H1 (cell line): ENCODE measurements around the gene MLC1. TPM values are rescaled to one million over a fixed set of nuclear protein-coding genes. Genes with fewer than 3 reads are reported as not detected.

Experiments
- CTCF ChIA-PET: fragments of 300-600 bp; sonication (Branson Sonifier 250); formaldehyde crosslinking; loops from one replicate; lab custom pipeline; 2021; ENCODE audit not compliant: partially characterized antibody; lab: Charles Lee
- POLR2A ChIA-PET: fragments of 300-600 bp; sonication (Branson Sonifier 250); formaldehyde crosslinking; loops from one replicate; lab custom pipeline; 2021; ENCODE audit warnings: inconsistent platforms; ENCODE audit not compliant: partially characterized antibody; lab: Charles Lee
- DNase-seq, 2 experiments: peaks; one replicate each; pipeline versions ENCODE4 v3.0.0 to v3.0.0-alpha.2; 2010 to 2022; ENCODE audit warnings: low spot score in 2 of 2, low read depth in 1 of 2, mixed read lengths in 1 of 2
- FAIRE-seq: peaks from 2 replicates; lab custom pipeline; 2011; peaks lifted over from hg19 to GRCh38; lab: Jason Lieb, UNC
- H2AFZ ChIP-seq: 2 replicates; pipeline ENCODE4 v1.8.1; 2012; ENCODE audit warnings: low read length, inconsistent platforms
- H2AK5ac ChIP-seq: 2 replicates; pipeline ENCODE4 v1.6.1; 2013; ENCODE audit warnings: low read depth, low read length
- H2BK120ac ChIP-seq: replicated peaks from 2 replicates; pipeline ENCODE3; 2013; ENCODE audit warnings: low read depth, low read length, inconsistent platforms
- H2BK12ac ChIP-seq: 2 replicates; pipeline ENCODE4 v1.6.1; 2013; ENCODE audit warnings: low read depth, low read length
- H2BK15ac ChIP-seq: 2 replicates; pipeline ENCODE4 v1.6.1; 2013; ENCODE audit warnings: low read length
- H2BK20ac ChIP-seq: 2 replicates; pipeline ENCODE4 v1.6.1; 2013; ENCODE audit warnings: low read length
- H2BK5ac ChIP-seq: 2 replicates; pipeline ENCODE4 v1.6.1; 2013; ENCODE audit warnings: low read depth, low read length
- H3K14ac ChIP-seq: 2 replicates; pipeline ENCODE4 v1.6.1; 2013; ENCODE audit warnings: inconsistent platforms; ENCODE audit not compliant: insufficient read length
- H3K18ac ChIP-seq: 2 replicates; pipeline ENCODE4 v1.6.1; 2013; ENCODE audit warnings: low read length; ENCODE audit errors: extremely low read depth
- H3K23ac ChIP-seq: 2 replicates; pipeline ENCODE4 v1.6.1; 2013; ENCODE audit warnings: inconsistent platforms; ENCODE audit not compliant: insufficient read length
- H3K23me2 ChIP-seq: 2 replicates; pipeline ENCODE4 v1.6.1; 2013; ENCODE audit warnings: low read depth, low read length
- H3K27ac ChIP-seq: 2 replicates; pipeline ENCODE4 v1.6.1; 2011; ENCODE audit warnings: low read depth, low read length, inconsistent platforms
- H3K27me3 ChIP-seq, 4 experiments: replicated peaks in 1 of 4; 1 replicate in 1 of 4; 2 replicates in 3 of 4; pipeline versions ENCODE4 v1.6.1 to v1.8.1; 2011 to 2013; ENCODE audit warnings: low read length in 3 of 4, mild to moderate bottlenecking in 3 of 4, inconsistent platforms in 2 of 4, mixed read lengths in 2 of 4, moderate library complexity in 1 of 4; ENCODE audit not compliant: control insufficient read depth in 3 of 4, insufficient read depth in 3 of 4; ENCODE audit errors: extremely low read depth in 1 of 4
- H3K36me3 ChIP-seq, 4 experiments: 2 replicates each; pipeline versions ENCODE4 v1.6.1 to v1.8.1; 2011 to 2013; ENCODE audit warnings: mild to moderate bottlenecking in 4 of 4, low read length in 3 of 4, moderate library complexity in 2 of 4, control low read depth in 1 of 4, inconsistent platforms in 1 of 4; ENCODE audit not compliant: insufficient read depth in 4 of 4, control insufficient read depth in 2 of 4
- H3K4ac ChIP-seq: replicated peaks from 2 replicates; pipeline ENCODE3; 2013; ENCODE audit warnings: low read length, low read depth, mixed read lengths, inconsistent platforms; ENCODE audit not compliant: insufficient read length
- H3K4me1 ChIP-seq, 4 experiments: replicated peaks in 1 of 4; 1 replicate in 1 of 4; 2 replicates in 3 of 4; pipeline versions ENCODE4 v1.6.1 to v1.8.1; 2011 to 2013; ENCODE audit warnings: low read length in 3 of 4, inconsistent platforms in 2 of 4, mixed read lengths in 1 of 4; ENCODE audit not compliant: insufficient read depth in 4 of 4, control insufficient read depth in 3 of 4
- H3K4me2 ChIP-seq, 2 experiments: 2 replicates each; pipeline versions ENCODE4 v1.6.1 to v1.8.1; 2011 to 2013; ENCODE audit warnings: low read depth in 2 of 2, low read length in 2 of 2, control low read depth in 1 of 2, inconsistent platforms in 1 of 2, mild to moderate bottlenecking in 1 of 2; ENCODE audit not compliant: insufficient read depth in 1 of 2
- H3K4me3 ChIP-seq, 4 experiments: fragments of 200-600, 300-600 bp in 1 of 4; sonication (generic), shearing (Covaris generic), sonication (Bioruptor Twin) in 1 of 4; 2 replicates each; pipeline versions ENCODE4 v1.5.1 to v1.8.1; 2011 to 2016; ENCODE audit warnings: low read length in 4 of 4, low read depth in 3 of 4, control low read depth in 2 of 4, inconsistent platforms in 2 of 4, mild to moderate bottlenecking in 2 of 4, mixed read lengths in 1 of 4, moderate library complexity in 1 of 4; ENCODE audit not compliant: insufficient read depth in 2 of 4; ENCODE audit errors: extremely low read depth in 1 of 4
- H3K56ac ChIP-seq: replicated peaks from 2 replicates; pipeline ENCODE3; 2013; ENCODE audit warnings: low read depth, mild to moderate bottlenecking, mixed read lengths, low read length, inconsistent platforms; ENCODE audit not compliant: insufficient read length
- H3K79me1 ChIP-seq: 2 replicates; pipeline ENCODE4 v1.6.1; 2013; ENCODE audit warnings: low read depth, low read length, control low read depth
- H3K79me2 ChIP-seq, 2 experiments: 2 replicates each; pipeline versions ENCODE4 v1.6.1 to v1.8.1; 2012 to 2013; ENCODE audit warnings: low read length in 2 of 2, mild to moderate bottlenecking in 2 of 2, inconsistent platforms in 1 of 2; ENCODE audit not compliant: insufficient read depth in 2 of 2, control insufficient read depth in 1 of 2
- H3K9ac ChIP-seq, 4 experiments: replicated peaks in 1 of 4; 1 replicate in 1 of 4; 2 replicates in 3 of 4; pipeline versions ENCODE4 v1.6.1 to v1.8.1; 2011 to 2013; ENCODE audit warnings: low read depth in 3 of 4, low read length in 3 of 4, control low read depth in 2 of 4, mild to moderate bottlenecking in 2 of 4, moderate library complexity in 2 of 4, inconsistent platforms in 1 of 4; ENCODE audit errors: extremely low read depth in 1 of 4
- H3K9me3 ChIP-seq, 2 experiments: 2 replicates each; pipeline versions ENCODE4 v1.6.1 to v1.8.1; 2012 to 2013; ENCODE audit warnings: mild to moderate bottlenecking in 2 of 2, moderate library complexity in 2 of 2, control low read depth in 1 of 2, inconsistent platforms in 1 of 2, low read depth in 1 of 2, low read length in 1 of 2, mixed read lengths in 1 of 2; ENCODE audit not compliant: insufficient read depth in 2 of 2
- H4K20me1 ChIP-seq, 2 experiments: replicated peaks in 1 of 2; 2 replicates each; pipeline versions ENCODE3 to v1.8.1; 2011 to 2013; ENCODE audit warnings: inconsistent platforms in 2 of 2, low read length in 2 of 2, mild to moderate bottlenecking in 1 of 2; ENCODE audit not compliant: insufficient read depth in 2 of 2, control insufficient read depth in 1 of 2
- H4K5ac ChIP-seq: 2 replicates; pipeline ENCODE4 v1.6.1; 2013; ENCODE audit warnings: low read length, low read depth, mixed read lengths, inconsistent platforms; ENCODE audit not compliant: insufficient read length
- H4K8ac ChIP-seq: 2 replicates; pipeline ENCODE4 v1.8.0; 2013; ENCODE audit warnings: mild to moderate bottlenecking, moderate library complexity, low read length, inconsistent platforms; ENCODE audit not compliant: insufficient read depth; ENCODE audit errors: extremely low read depth
- H4K91ac ChIP-seq: replicated peaks from 2 replicates; pipeline ENCODE3; 2013; ENCODE audit warnings: low read length, mixed read lengths, inconsistent platforms; ENCODE audit not compliant: insufficient read length
- CTBP2 ChIP-seq: IDR thresholded peaks from 2 replicates; pipeline ENCODE4 v1.7.0; 2011; ENCODE audit warnings: borderline replicate concordance, mild to moderate bottlenecking, moderate library complexity, mixed read lengths, low read length; ENCODE audit not compliant: insufficient read depth, insufficient read length
- SUZ12 ChIP-seq: fragments of 200-600 bp; sonication (generic); IDR thresholded peaks from 2 replicates; pipeline ENCODE4 v1.6.1; 2012; ENCODE audit warnings: mild to moderate bottlenecking, inconsistent platforms, low read length, moderate library complexity, mixed read lengths
- TAF1 ChIP-seq: IDR thresholded peaks from 2 replicates; pipeline ENCODE4 v1.6.1; 2011; ENCODE audit warnings: mild to moderate bottlenecking, low read depth, low read length
- ZNF274 ChIP-seq: IDR thresholded peaks from 2 replicates; pipeline ENCODE4 v1.7.0; 2012; ENCODE audit warnings: low read length, borderline replicate concordance; ENCODE audit errors: extremely low read depth
- WGBS, 2 experiments: shearing (Covaris generic) in 1 of 2; methylation state at CpG; one replicate each; pipeline versions ENCODE4 v1.1.6 to v1.1.7; 2013 to 2015; ENCODE audit warnings: low lambda C conversion rate in 2 of 2, mixed read lengths in 2 of 2, inconsistent platforms in 1 of 2, low coverage in 1 of 2, missing lambda C conversion rate in 1 of 2; ENCODE audit not compliant: insufficient replicate concordance in 2 of 2, insufficient coverage in 1 of 2, insufficient read length in 1 of 2; ENCODE audit errors: extremely low coverage in 1 of 2, missing lambda C conversion rate in 1 of 2; 5-methylcytosine and 5-hydroxymethylcytosine counted together
- polyA plus RNA-seq, 7 experiments: library from polyadenylated mRNA; depleted of rRNA in 3 of 7; stranded (reverse) in 5 of 7; unstranded in 2 of 7; fragments of >200 nt in 5 of 7; fragments of 200-250 nt in 2 of 7; gene quantifications; 1 replicate in 5 of 7; 2 replicates in 1 of 7; 4 replicates in 1 of 7; pipeline versions ENCODE4 v1.2.1 to v1.2.3, GENCODE V29; 2011 to 2013; ENCODE audit warnings: missing spikeins in 2 of 7, mixed read lengths in 2 of 7
- total RNA-seq: library from RNA; stranded (reverse); fragmentation: NEBNext Ultra II Directional; extraction: Animal tissue kit (Norgen Biotek cat#: 25700); gene quantifications from 2 replicates; pipeline ENCODE4 v1.2.1, GENCODE V29; 2021

Gene MLC1
- total and polyA plus RNA-seq, 2 of the 8 experiments (the other 6 are each of a cell fraction or from before 2014, with no cell fraction given), result 0.20 TPM; not detected in 1

DNA sequence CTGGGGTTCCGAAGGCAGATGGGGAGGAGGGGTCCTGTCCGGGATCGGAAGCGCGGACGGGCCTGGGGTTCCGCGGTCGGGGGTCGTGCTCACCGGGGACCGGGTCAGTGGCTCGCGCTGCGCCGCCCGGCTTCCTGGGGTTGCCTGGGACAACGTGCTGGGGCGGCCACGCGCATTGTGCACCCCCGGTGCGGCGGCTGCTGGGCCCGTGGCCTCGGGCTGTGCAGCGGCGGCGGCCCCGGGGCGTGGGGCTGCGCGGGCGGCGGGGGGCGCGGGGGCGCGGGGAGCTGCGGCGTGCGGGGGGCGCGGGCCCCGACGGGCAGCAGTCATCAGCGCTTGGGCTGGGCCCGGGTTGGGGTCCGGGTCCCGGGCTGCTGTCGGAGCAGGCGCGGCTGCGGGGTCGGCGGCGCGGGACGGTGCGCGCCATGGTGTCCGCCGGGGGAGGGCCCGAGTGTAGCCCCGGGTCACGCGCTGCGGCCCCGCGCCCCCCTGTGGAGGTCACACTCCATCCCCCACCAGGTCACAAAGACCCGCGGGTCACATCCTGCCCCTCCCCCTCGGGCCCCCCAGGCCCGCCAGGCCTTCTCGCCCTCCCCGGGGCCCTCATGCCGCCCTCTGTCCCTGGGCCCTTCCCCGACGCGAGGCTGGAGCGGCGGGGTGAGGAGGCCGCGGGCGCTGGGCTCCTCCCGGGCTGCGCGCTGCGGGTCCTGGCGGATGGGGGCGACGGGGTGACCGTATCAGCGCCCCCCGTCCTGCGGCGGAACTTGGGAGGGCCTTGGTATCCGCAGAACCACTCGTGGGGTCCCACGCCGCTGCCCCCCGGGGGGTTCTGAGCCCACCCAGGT, 26.9 kb downstream of the MLC1 start, which contains the start of gene TTLL8:
TSS of gene TTLL8 (minus strand) at position 238 of the 845 bp plus-strand sequence.
- no peak within 1 kb of the TSS for H3K4ac ChIP-seq
- H3K4me2 ChIP-seq, result peak within 1 kb of the TSS; percentile 86 to 89
- no peak within 1 kb of the TSS for H3K27ac ChIP-seq
- WGBS, 2 experiments, result 5% methylated on average over 20 of the region's 102 CpGs; no CpG with 5 or more reads in 1 of the 2 experiments
- DNase-seq, result no peak
- peaks cover 0 to 11% (median 2%) of the 10 kb centered on the region in 4 experiments; a peak in 4 of 7 replicates for H3K4me1 ChIP-seq
- no peak within 1 kb of the TSS; a peak in 1 of 7 replicates for H3K9ac ChIP-seq
- H3K14ac ChIP-seq, result no peak within 1 kb of the TSS
- H4K5ac ChIP-seq, result no peak within 1 kb of the TSS
- no peak within 1 kb of the TSS for H2AK5ac ChIP-seq
- H4K20me1 ChIP-seq, result no peaks in the 10 kb centered on the region
- peak within 1 kb of the TSS; percentile 46 to 66 (median 56) for H3K4me3 ChIP-seq
- TF ChIP-seq SUZ12 (peak; percentile 32; the same call in 1 of the 2 replicates), ZNF274 (no peak), CTBP2 (peak; percentile 29), TAF1 (no peak)
- TF ChIP-seq, all 59 proteins: peak for 2
- Histone ChIP-seq H3K27me3 (peaks cover 8 to 20% (median 11%) of the 10 kb centered on the region in 4 experiments), H4K8ac (0 out of 2 replicates have a peak within 1 kb of the TSS, but pooled peaks have one; percentile 47), H2BK120ac (no peak within 1 kb of the TSS), H2BK15ac (no peak within 1 kb of the TSS; the same call in 1 of the 2 replicates), H2BK20ac (no peak within 1 kb of the TSS), H3K18ac (no peak within 1 kb of the TSS; the same call in none of the 2 replicates), H4K91ac (no peak within 1 kb of the TSS), H2BK12ac (no peak within 1 kb of the TSS), H3K79me1 (no peaks in the 10 kb centered on the region), H3K23me2 (peaks cover 15% of the 10 kb centered on the region; the same call in 1 of the 2 replicates), H3K23ac (no peak within 1 kb of the TSS), H3K9me3 (0 out of 4 replicates have a peak, but pooled peaks cover 0 to 3% of the 10 kb centered on the region in 2 experiments), H2BK5ac (no peak within 1 kb of the TSS), H3K56ac (no peak within 1 kb of the TSS), H3K79me2 (no peaks in the 10 kb centered on the region), H3K36me3 (no peaks in the 10 kb centered on the region), H2AFZ (no peak within 1 kb of the TSS)
- ChIA-PET POLR2A (interaction anchor here (0.7 to 1.3 kb wide), 2 partner anchors 17 to 140 kb away, joined by 4 to 5 read pairs; partner anchors contain the start of genes ALG12 and CRELD2), CTCF (interaction anchor here (0.7 to 2.9 kb wide), 13 partner anchors 14 to 296 kb away, joined by 3 to 10 read pairs (median 4); no protein-coding TSS in a partner anchor)
- FAIRE-seq, result no peak
